Osteoblast (primary cell): ENCODE data around the gene CTCF. TPM values are rescaled to one million over a fixed set of nuclear protein-coding genes. Genes with fewer than 3 reads are reported as not detected.

Experiments
- DNase-seq: peaks from one replicate; pipeline ENCODE4 v3.0.0; 2011; ENCODE audit warnings: low spot score, mixed read lengths; ENCODE audit not compliant: insufficient read length; ENCODE audit errors: missing footprints
- H2AFZ ChIP-seq: 2 replicates; pipeline ENCODE4 v1.6.0; 2011; ENCODE audit warnings: mild to moderate bottlenecking, low read length
- H3K27ac ChIP-seq: 2 replicates; pipeline ENCODE4 v1.5.1; 2011; ENCODE audit warnings: mild to moderate bottlenecking, low read depth, low read length, moderate library complexity
- H3K27me3 ChIP-seq: 2 replicates; pipeline ENCODE4 v1.6.0; 2012; ENCODE audit warnings: mild to moderate bottlenecking, control low read depth, inconsistent platforms, low read length, moderate library complexity; ENCODE audit not compliant: insufficient read depth
- H3K36me3 ChIP-seq: 2 replicates; pipeline ENCODE4 v1.5.1; 2011; ENCODE audit warnings: mild to moderate bottlenecking, low read length, control low read depth, moderate library complexity; ENCODE audit not compliant: insufficient read depth
- H3K4me1 ChIP-seq: 2 replicates; pipeline ENCODE4 v1.5.1; 2011; ENCODE audit warnings: mild to moderate bottlenecking, low read length, control low read depth, moderate library complexity; ENCODE audit not compliant: insufficient read depth
- H3K4me2 ChIP-seq: 2 replicates; pipeline ENCODE4 v1.6.0; 2011; ENCODE audit warnings: mild to moderate bottlenecking, low read length; ENCODE audit not compliant: insufficient read depth
- H3K4me3 ChIP-seq: fragments of 200-600 bp; sonication (generic); 3 replicates; pipeline ENCODE4 v1.5.1; 2012; ENCODE audit warnings: mild to moderate bottlenecking, low read length, inconsistent platforms; ENCODE audit not compliant: insufficient read depth
- H3K79me2 ChIP-seq: 2 replicates; pipeline ENCODE4 v1.6.0; 2012; ENCODE audit warnings: mild to moderate bottlenecking, low read length, control low read depth, inconsistent platforms; ENCODE audit not compliant: insufficient read depth
- H3K9me3 ChIP-seq: 2 replicates; pipeline ENCODE4 v1.5.1; 2011; ENCODE audit warnings: low read depth, low read length, control low read depth
- H4K20me1 ChIP-seq: 2 replicates; pipeline ENCODE4 v1.6.0; 2012; ENCODE audit warnings: mild to moderate bottlenecking, low read length, control low read depth; ENCODE audit not compliant: insufficient read depth
- total RNA-seq: library from RNA; depleted of rRNA; stranded (reverse); fragments of >200 nt; gene quantifications from 2 replicates; pipeline ENCODE4 v1.2.3, GENCODE V29; 2012
- TF ChIP-seq, protein P1 (sequence below): IDR thresholded peaks from 2 replicates; pipeline ENCODE4 v1.5.1; 2011; ENCODE audit warnings: mild to moderate bottlenecking, low read depth, low read length, moderate library complexity; ENCODE audit errors: extremely low read depth

CTCF gene
- total RNA-seq, 1 donor = 29.3 TPM

DNA sequence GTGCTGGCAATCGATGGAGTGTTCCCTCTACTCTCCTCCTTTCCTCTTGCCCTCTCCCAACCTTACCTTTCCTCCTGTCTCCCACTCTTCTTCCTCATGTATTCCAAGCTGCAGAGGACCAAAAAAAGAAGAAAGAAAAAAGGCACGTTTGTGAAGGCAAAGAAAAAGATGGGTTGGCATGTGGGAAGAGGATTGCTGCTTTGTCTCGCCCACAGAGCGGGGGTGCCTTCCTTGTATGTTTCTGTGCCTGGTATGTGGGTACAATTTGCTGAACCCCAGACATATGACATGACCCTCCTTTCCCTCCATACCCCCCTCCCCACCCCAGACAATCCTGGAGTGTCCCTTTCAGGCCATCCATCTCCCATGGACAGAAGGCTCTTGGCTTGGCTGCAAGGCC is 13.1 kb upstream of the CTCF start:
- H3K9me3 ChIP-seq = no peaks in the 10 kb centered on the region
- H3K4me2 ChIP-seq = no peak overlapping the region
- H3K36me3 ChIP-seq = peaks cover 41% of the 10 kb centered on the region
- H2AFZ ChIP-seq = no peak overlapping the region
- peaks cover 20% of the 10 kb centered on the region for H4K20me1 ChIP-seq
- no peaks in the 10 kb centered on the region for H3K4me1 ChIP-seq
- TF ChIP-seq, protein P1, sequence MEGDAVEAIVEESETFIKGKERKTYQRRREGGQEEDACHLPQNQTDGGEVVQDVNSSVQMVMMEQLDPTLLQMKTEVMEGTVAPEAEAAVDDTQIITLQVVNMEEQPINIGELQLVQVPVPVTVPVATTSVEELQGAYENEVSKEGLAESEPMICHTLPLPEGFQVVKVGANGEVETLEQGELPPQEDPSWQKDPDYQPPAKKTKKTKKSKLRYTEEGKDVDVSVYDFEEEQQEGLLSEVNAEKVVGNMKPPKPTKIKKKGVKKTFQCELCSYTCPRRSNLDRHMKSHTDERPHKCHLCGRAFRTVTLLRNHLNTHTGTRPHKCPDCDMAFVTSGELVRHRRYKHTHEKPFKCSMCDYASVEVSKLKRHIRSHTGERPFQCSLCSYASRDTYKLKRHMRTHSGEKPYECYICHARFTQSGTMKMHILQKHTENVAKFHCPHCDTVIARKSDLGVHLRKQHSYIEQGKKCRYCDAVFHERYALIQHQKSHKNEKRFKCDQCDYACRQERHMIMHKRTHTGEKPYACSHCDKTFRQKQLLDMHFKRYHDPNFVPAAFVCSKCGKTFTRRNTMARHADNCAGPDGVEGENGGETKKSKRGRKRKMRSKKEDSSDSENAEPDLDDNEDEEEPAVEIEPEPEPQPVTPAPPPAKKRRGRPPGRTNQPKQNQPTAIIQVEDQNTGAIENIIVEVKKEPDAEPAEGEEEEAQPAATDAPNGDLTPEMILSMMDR = no peak
- no peak overlapping the region for H3K4me3 ChIP-seq
- no peaks in the 10 kb centered on the region for H3K27me3 ChIP-seq
- H3K27ac ChIP-seq = no peak overlapping the region
- peaks cover 2% of the 10 kb centered on the region for H3K79me2 ChIP-seq
- peak; percentile 57 for DNase-seq

DNA sequence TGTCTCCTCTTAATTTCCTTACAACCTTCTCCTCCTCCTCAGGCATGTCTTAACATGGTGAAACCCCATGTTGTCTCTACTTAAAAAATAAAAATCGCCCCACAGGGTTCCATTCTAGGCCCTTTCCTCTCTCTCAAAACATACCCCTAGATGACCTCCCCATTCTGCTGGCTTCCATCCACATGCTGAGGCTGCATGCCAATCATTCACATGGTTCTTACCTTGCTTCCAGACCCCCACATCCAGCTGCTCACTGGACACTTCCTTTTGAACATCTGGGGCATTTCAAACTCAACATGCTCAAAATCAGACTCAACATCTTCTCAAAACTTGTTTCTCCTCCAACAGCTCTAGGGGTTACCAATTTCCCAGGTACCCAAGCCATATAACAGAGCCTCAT is 12.4 kb upstream of the CTCF start:
- TF ChIP-seq, protein P1 = no peak
- Histone ChIP-seq H4K20me1 (peaks cover 20% of the 10 kb centered on the region), H3K9me3 (no peaks in the 10 kb centered on the region), H3K79me2 (peaks cover 3% of the 10 kb centered on the region), H3K27me3 (no peaks in the 10 kb centered on the region), H3K4me2 (no peak overlapping the region), H3K27ac (no peak overlapping the region), H3K4me1 (no peaks in the 10 kb centered on the region), H3K36me3 (peaks cover 34% of the 10 kb centered on the region), H2AFZ (no peak overlapping the region), H3K4me3 (no peak overlapping the region)
- no peak for DNase-seq

DNA sequence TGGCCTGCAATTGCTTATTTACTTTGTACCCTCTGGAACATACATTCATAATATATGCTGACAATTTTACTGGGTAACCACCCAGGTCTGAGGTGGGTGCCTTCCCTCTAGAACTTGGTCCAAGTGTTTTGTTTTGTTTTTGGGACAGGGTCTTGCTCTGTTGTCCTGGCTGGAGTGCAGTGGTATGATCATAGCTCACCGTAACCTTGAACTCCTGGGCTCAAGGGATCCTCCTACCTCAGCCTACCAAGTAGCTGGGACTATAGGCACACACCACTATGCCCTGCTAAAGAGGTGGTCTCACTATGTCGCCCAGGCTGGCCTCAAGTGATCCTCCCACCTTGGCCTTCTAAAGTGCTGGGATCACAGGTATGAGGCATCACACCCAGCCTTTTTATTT is 11.2 kb upstream of the CTCF start:
- Histone ChIP-seq H3K27me3 (no peaks in the 10 kb centered on the region), H2AFZ (no peak overlapping the region), H3K4me1 (peaks cover 7% of the 10 kb centered on the region), H3K9me3 (no peaks in the 10 kb centered on the region), H3K4me2 (no peak overlapping the region), H3K79me2 (peaks cover 3% of the 10 kb centered on the region), H3K27ac (no peak overlapping the region), H4K20me1 (peaks cover 19% of the 10 kb centered on the region), H3K4me3 (no peak overlapping the region), H3K36me3 (peaks cover 23% of the 10 kb centered on the region)
- peak; percentile 23 for DNase-seq
- TF ChIP-seq, protein P1 = no peak

DNA sequence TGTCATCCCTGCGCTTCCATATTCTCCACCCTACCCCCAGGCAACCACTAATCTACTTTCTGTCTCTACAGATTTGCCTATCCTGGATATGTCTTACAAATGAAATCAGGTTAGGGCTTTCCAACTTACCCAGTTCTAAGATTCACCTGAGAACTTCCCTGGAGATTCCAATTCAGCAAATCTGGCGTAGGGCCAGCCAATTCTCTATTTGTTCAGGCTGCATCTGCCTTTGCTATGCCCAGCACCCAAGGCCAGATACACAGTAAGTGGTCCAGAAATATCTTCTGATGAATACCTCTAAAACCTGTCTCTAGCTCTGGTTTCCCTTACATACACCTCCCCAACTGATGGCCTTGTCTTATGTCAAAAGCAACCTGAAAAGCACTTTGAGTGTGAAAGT is 10.4 kb upstream of the CTCF start:
- TF ChIP-seq, protein P1 = no peak
- Histone ChIP-seq H3K79me2 (peaks cover 3% of the 10 kb centered on the region), H3K27ac (no peak overlapping the region), H2AFZ (no peak overlapping the region), H3K27me3 (no peaks in the 10 kb centered on the region), H4K20me1 (peaks cover 10% of the 10 kb centered on the region), H3K4me1 (peaks cover 10% of the 10 kb centered on the region), H3K4me2 (no peak overlapping the region), H3K36me3 (peaks cover 15% of the 10 kb centered on the region), H3K9me3 (no peaks in the 10 kb centered on the region), H3K4me3 (no peak overlapping the region)
- DNase-seq = no peak
